SHP77 (cell line): ENCODE measurements around the gene SNRPE.

ENCODE experiments used
- DNase-seq, 2 experiments: peaks; one replicate each; lab custom pipeline; 2025; lab: John Stamatoyannopoulos, UW

The SNRPE gene

DNA sequence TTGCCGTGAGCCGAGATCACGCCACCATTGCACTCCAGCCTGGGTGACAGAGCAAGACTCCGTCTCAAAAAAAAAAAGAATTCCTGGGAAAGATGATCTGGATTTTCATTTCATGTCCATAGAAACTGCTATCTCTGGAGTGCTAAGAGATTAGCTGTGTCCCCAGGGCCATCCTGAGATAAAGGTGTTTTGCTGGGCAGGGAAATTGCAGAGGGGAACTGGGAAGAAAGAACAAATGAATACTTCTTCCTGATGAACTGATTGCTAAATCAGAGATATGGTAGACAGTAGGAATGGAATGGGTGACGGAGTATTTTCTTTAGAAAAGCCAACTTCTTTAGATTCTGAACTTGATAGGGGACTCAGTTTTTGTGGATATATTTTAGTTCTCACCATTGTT, 19.2 kb downstream of the SNRPE start:
- no peak for DNase-seq

- no peak for DNase-seq
Measured at GRCh38 chr1:203888807-203889251, 27.4 kb downstream of the SNRPE start.

DNA sequence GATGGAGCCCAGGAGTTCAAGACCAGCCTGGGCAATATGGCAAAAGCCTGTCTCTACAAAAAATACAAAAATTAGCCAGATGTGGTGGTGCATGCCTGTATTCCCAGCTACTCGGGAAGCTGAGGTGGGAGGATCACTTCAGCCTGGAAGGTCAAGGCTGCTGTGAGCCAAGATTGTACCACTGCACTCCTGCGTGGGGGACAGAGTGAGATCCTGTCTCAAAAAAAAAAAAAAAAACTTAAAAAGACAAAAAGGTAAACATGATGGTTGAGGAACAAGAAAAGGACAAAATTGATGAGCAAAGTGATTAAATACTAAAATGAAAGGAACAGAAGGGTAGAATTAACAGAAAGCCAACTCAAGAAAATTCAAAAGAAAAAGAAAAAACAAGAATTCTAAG, 30.6 kb downstream of the SNRPE start:
- no peak for DNase-seq

DNA sequence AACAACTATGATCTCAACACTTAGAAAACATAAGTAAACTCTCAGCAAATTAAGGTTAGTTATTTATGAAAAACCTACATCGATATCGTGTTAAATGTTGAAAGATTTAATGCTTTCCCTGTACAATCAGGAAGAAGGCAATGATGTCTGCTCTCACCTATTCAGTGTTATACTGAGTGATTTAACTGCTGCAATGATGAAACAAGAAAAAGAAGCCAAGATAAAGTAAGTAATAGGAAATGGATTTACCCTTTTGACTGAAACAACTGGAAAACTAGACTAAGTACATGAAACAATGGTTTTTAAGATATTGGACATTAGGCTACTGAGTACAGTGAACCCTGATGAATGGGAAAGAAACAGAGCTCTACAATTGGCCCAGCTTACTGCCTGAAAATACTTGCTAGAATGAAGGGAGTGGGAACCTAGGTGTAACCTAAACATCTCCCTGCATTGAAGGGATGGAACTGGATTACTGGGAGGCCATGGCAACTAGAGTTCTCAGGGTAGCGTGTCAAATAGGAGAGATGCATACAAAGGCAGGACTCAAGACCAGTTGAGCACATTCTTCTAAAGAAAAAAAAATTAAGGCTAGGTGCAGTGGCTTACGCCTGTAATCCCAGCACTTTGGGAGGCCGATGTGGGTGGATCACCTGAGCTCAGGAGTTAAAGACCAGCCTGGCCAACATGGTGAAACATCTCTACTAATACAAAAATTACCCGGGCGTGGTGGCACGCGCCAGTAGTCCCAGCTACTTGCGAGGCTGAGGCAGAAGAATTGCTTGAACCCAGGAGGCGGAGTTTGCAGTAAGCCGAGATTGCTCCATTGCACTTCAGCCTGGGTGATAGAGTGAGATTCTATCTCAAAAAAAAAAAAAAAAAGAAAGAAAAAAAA, 37.3 kb downstream of the SNRPE start:
- DNase-seq: no peak

DNA sequence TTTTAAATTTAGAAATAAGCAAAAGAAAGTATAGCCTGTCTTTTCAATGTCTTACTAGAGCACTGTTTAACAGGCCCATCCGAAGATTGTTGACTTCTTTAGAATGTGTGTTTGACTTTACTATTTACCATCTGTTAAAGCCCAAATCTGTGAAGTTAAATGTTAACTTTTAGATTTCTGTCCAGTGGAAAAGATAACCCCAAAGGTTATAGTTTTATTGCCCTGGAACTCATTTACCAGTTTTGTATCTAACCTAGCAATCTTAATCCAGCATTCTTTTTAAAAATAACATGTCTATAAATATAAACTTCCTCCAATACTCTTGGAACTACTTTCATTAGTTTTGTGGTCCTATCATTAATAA, 37.9 kb downstream of the SNRPE start:
- DNase-seq: no peak

GRCh38 chr1:203899869-203900714, 38.7 kb downstream of the SNRPE start:
- DNase-seq: no peak

GRCh38 chr1:203901581-203901980, 40.2 kb downstream of the SNRPE start:
- DNase-seq: no peak

- no peak for DNase-seq
Measured at GRCh38 chr1:203905275-203905674, 43.9 kb downstream of the SNRPE start.

- no peak for DNase-seq
Measured at GRCh38 chr1:203906932-203907331, 45.5 kb downstream of the SNRPE start.

DNA sequence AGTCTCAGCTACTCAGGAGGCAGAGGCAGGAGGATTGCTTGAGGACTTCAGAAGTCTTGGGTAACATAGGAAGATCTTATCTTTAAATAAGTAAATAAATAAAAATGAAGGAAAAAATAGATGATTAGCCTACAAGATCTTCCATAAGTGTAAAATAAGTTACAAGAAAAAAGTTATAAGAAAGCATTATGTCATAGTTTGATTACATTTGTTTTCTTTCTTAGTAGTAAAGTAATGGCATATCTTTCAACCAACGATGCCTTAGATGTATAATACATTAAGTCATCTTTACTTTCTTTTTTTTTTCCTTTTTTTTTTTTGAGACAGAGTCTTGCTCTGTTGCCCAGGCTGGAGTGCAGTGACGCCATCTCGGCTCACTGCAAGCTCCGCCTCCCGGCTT, 46.5 kb downstream of the SNRPE start:
- DNase-seq: no peak

DNA sequence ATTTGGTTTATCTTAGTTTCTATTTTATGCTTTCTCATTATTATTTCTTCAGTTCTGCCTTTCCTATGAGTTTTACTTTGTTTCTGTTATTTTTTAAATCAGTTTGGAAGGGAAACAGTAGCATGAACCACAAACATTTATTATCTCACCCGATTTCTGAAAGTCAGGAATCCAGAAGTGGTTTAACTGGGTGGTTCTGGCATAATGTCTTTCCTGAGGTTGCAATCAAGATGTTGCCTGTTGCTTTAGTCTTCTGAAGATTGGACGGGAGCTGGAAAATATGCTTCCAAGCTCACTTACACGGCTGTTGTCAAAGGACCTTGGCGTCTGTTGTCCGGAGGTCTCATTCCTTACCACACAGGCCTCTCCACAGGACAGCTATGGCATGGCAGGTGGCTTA, 50.4 kb downstream of the SNRPE start:
- no peak for DNase-seq

- DNase-seq: no peak
Measured at GRCh38 chr1:203913073-203913521, 51.7 kb downstream of the SNRPE start.

GRCh38 chr1:203914292-203914691, 52.9 kb downstream of the SNRPE start:
- no peak for DNase-seq

- no peak for DNase-seq
Measured at GRCh38 chr1:203915811-203916210, 54.4 kb downstream of the SNRPE start.

GRCh38 chr1:203916756-203917155, 55.4 kb downstream of the SNRPE start:
- DNase-seq: no peak
